HG02610 (cell line): ENCODE measurements around the gene AGAP1.

ENCODE experiments used
- ATAC-seq: cut with Tn5 transposase; IDR thresholded peaks from one replicate; pipeline ENCODE4 v1.9.1; 2021; ENCODE audit warnings: mild to moderate bottlenecking, moderate library complexity; ENCODE audit not compliant: unreplicated experiment

The AGAP1 gene

DNA sequence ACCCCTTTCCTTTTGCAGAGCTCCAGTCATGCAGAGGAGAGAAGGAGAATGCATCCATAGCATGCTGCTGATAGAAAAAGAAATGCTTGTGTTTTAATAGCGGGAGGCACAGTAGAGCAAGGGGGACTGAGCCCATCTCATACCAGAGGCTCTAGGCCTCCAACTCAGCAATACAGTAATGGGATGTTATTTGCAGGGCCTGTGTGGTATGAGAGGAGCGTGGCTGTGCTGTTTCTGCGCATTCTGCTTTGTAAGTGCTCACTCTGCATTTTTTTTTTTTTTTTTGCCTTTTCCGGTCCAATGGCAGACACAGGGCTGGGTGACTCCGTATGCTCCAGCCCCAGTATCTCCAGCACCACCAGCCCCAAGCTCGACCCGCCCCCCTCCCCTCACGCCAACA lies 474.3 kb downstream of the AGAP1 start:
- no peak for ATAC-seq

DNA sequence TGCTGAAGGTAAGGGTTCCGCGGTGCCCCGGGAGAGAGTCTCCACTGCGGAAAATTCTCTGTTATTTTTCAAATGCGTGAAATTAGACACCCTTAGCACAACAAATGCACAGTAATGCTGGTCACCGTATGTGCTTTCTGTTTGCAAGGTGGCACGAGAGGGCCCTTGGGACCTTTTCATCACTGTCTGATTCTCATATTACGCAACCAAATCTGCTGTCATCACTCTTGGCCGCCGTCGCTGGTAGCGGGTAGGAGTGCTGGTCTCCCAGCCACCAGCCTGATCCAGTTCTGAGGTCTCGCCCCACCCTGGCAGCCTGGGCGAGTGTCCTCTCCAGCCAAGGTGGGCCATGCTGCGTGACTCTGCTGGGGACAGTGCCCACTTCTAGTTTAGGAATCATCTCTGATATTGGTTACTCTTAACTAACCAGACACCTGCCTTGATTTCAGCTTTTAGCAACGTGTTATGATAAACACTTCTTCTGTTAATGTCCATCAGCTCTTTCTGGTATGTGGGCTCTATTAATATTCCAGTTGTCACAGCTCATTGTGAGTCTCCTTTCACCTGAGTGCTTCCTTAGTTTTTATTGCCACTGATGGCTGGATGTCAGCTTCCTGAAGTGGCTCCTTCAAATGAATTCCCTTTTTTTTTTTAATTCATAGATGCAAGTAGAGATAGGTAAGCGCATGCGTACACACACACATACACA lies 474.9 kb downstream of the AGAP1 start:
- no peak for ATAC-seq

DNA sequence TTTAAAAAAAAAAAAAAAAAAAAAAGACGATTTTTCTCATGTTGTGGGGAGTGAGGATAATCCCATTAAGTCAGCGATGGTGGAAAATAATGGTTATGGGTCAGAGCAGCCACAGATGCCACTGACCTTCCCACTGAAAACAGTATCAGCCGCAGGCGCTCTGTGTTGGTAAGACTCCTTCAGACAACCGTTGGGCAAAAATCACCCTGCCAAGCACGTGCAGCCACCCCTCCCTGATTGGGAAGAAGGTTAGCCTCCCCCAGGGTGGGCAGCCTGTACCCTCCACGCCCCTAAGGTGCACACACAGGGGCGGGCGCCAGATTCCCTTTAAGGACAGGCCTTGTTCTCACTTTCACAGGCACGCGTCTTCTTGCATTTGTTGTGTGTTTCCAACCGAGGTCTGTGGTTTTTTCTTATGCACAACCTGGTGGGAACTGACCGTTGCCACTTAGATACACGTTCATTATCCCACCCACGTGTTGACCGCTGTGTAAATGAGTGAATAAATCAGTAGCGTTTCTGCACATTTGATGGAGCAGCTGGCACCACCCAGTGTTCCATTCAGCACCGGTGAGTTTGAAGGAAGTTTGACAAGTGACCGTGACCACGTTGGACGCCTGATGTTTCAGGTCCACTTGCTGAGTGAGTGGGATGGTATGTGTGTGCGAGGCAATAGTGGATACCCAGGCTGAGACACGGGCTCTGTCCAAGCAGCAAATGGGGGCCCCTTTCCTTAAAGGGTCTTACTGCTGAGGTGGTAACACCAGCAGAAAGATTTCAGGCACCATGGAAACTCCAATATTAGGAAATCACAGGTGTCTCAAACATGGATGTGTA lies 476.6 kb downstream of the AGAP1 start:
- ATAC-seq, result no peak

- no peak for ATAC-seq
These were observed 482.7 kb downstream of the AGAP1 start for GRCh38 chr2:235976516-235976915.

- no peak for ATAC-seq
These were observed 483.1 kb downstream of the AGAP1 start for GRCh38 chr2:235976956-235977355.

DNA sequence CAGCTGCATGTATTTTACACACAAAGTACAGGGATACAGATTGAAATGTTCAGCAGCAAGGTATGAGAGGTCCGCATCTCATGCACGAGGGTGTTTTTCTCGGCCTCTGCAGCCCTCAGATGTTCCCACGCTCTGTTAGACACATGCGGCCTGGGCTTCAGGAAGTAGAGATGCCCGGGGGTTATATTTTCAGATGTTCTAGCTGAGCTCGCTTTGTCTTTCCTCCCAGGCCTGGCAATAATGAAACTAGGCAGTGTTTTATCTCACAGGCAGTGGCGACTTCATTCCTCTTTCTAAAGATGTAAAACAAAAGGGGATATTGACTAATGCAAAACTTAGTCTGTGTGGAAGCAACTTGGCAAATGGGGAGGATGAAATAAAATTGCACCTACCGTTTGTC lies 483.6 kb downstream of the AGAP1 start:
- ATAC-seq, result no peak

- ATAC-seq, result no peak
These were observed 484.2 kb downstream of the AGAP1 start for GRCh38 chr2:235978022-235978421.

DNA sequence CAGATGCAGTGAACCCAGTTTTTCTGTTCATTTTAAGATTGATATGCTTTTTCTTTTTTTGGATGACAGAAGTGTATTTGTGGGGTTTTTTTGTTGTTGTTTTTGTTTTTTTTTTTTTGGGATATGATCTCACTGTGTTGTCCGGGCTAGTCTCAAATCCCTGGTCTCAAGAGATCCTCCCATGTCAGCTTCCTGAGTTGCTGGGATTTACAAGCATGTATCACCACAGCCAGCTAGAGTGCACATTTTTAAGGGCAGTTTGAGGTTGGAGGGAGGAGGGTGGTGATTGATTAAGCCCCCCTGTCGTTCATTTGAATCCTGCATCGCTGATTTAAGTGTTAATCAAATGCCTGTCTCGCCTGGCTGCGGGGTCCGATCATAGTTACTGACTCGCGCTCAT lies 485.2 kb downstream of the AGAP1 start:
- no peak for ATAC-seq

DNA sequence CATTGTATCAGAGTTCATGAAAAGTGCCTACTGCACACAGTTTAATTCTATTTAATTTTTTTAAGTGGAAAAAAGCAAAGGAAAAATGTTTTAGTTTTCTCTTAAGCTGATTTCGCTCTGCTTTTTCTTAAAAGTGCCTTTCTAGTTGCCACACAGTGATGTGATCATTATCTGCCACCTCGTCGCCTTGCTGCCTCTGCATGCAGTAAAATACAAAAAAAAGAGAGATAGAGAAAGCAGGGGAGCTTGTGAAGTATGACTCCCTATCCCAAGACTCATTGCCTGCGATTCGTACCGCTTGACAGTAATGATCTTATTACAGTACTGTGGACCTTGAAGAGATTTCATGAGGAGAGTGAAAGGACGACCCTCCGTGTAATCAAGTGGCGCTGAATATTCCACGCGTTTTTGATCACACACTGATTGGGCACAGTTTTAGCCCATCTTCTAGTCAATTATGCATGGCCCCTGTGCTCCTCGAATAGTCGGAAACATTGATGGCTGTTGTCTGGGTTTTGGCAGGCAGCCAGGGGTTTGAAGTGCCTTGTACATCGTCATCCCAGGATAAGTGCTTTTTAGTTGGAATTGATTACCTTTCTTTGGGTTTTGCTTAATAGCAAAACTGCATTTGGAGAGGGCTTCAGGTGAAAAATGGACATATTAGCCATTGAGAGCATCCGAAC lies 486.1 kb downstream of the AGAP1 start:
- no peak for ATAC-seq

DNA sequence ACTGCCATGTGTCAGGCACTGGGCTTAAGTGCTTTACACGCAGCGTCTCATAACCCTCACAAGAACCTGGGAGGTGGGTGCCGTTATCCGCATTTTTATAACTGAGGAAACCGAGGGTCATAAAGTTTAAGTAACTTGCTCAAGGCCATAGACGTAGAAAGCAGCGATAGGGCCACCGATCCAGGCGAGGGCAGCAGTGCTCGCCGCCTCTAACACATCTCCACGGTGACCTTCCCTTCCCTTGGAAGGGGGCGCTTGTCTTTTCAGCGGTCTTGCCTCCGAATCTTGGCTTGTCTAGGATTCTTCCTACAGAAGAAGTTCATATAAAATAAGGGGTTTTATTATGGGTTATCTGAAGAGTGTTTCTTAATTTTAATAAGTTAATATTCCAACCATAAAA lies 487.8 kb downstream of the AGAP1 start:
- ATAC-seq, result no peak

- no peak for ATAC-seq
These were observed 489.2 kb downstream of the AGAP1 start for GRCh38 chr2:235983016-235983415.

- ATAC-seq, result no peak
These were observed 490.7 kb downstream of the AGAP1 start for GRCh38 chr2:235984552-235984951.

- ATAC-seq, result no peak
These were observed 492.5 kb downstream of the AGAP1 start for GRCh38 chr2:235986361-235986760.

DNA sequence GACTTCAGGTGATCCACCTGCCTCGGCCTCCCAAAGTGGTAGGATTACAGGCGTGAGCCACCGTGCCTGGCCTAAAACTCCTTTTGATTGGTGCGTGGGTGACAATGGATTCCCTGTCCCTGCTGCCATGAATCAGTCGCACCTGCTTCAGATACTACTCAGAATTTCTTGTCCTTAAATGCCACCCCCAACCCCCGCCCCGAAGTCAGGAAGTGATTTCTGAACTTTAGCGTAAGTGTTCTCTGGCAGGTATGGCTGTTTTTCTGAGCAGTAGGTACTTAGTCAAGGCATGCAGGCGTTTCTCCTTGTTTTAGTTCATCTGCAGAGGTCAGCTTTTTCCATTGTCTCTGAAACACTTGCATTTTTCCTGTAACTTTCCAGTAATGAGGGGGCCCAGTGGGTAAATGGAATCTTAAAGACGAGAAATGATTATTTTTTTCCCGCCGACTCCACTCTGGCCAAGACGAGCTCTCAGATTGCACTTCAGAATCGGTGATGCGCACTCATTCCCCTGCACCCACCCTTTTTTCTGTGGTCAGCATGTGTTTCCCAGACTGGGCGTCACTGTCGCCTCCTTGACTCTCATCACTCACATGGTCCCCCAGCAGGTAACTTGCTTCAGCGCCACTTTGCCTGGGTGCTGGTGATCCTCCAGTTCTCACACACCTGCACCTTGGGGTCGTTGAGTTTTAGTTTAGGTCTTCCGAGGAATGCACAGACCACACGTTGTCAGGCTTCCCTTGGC lies 494.6 kb downstream of the AGAP1 start:
- ATAC-seq, result no peak

DNA sequence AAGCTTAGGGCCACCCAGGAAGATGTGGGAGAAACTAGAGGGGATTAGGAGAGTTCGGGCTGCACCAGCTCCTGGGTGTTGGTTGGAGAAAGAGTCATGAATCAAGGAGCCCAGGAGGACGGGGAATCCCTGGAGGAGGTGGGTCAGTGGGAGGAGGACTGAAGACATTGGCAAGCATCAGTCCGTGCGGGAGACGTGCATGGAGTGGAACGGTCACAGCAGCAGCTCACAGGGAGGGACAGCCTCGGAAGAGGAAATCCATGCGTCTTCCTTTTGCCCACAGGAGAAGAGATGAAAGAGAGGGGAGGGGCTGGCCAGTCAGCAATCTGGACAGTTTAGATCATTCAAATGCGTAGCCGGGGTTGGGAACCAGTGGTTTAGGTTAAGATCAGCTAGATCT lies 495.7 kb downstream of the AGAP1 start:
- ATAC-seq, result no peak

GRCh38 chr2:235990344-235990743 lies 496.5 kb downstream of the AGAP1 start:
- ATAC-seq, result no peak

DNA sequence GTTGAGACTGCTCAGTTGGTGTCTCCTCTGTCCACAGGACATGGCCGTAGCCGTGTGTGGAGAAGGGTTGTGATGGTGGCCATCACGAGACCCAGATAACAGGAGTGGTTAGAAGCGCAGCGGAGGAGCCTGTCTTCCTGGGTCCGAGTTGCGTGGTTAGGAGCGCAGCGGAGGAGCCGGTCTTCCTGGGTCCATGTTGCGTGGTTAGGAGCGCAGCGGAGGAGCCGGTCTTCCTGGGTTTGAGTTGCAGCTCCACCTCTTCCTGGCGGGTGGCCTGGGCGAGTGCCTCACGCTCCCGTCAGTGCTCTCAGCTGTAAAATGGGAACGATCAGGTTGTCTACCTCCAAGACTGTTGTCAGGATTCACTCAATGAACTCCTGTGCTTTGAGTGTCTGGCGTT lies 498.2 kb downstream of the AGAP1 start:
- no peak for ATAC-seq

GRCh38 chr2:235996419-235996818 lies 502.6 kb downstream of the AGAP1 start:
- no peak for ATAC-seq

DNA sequence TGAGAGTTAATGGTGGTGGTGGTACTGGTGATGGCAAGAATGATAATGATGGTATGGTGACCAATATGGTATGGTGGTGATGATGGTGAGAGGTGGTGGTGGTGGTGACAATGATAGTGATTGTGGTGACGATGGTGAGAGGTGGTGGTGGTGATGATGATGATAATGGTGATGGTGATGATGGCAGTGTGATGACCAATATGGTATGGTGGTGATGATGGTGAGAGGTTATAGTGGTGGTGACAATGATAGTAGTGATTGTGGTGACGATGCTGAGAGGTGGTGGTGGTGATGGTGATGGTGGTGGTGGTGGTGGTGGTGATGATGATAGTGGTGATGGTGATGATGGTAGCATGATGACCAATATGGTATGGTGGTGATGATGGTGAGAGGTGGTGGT lies 505.2 kb downstream of the AGAP1 start:
- ATAC-seq, result no peak

- no peak for ATAC-seq
These were observed 507.5 kb downstream of the AGAP1 start for GRCh38 chr2:236001166-236001828.

DNA sequence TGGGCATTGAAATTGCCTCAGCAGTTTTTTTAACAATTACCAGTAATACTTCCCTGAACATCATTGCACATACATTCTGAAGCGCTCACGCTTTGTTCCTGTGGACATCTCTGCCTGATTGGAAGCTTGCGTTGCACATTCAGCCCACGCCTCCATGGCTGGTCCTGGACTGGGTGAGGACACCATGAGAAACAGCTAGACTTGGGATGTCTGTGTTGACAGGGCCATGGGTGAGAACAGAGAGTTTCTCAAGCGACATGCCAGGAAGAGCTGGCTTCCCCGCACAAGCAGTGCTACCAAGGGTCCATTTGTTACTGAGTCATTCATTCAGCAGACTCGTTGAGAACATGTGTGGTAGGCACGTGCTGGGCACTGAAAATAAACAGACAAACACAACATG lies 508.0 kb downstream of the AGAP1 start:
- ATAC-seq, result no peak
